CD14-positive monocyte (primary cell): Measurements from ENCODE around the gene ATP6V1D. TPM values are rescaled to one million over a fixed set of nuclear protein-coding genes. Genes with fewer than 3 reads are reported as not detected.
"Not testable (repeated sequence)": the region's sequence is repeated elsewhere in the genome, so short reads cannot be mapped to it uniquely, and the experiment has no call there.

Experiments used
- DNase-seq, 3 donors: peaks; one replicate each; pipeline ENCODE4 v3.0.0-alpha.2; 2011 to 2022
- H2AFZ ChIP-seq: 2 replicates; pipeline ENCODE4 v1.6.0; 2012; ENCODE audit warnings: mild to moderate bottlenecking, low read depth, low read length, inconsistent platforms; ENCODE audit not compliant: insufficient read depth, poor library complexity, severe bottlenecking
- H3K27ac ChIP-seq, 2 donors: 1 replicate in 1 of 2; 2 replicates in 1 of 2; pipeline ENCODE4 v1.5.1; 2012 to 2013; ENCODE audit warnings: low read length in 2 of 2, control low read depth in 1 of 2, inconsistent platforms in 1 of 2, low read depth in 1 of 2, mild to moderate bottlenecking in 1 of 2
- H3K27me3 ChIP-seq, 2 donors: one replicate each; pipeline versions ENCODE4 v1.6.0 to v1.6.1; 2011 to 2013; ENCODE audit warnings: low read length in 2 of 2; ENCODE audit not compliant: control insufficient read depth in 2 of 2, insufficient read depth in 2 of 2
- H3K36me3 ChIP-seq, 2 donors: replicated peaks in 1 of 2; 1 replicate in 1 of 2; 2 replicates in 1 of 2; pipeline versions ENCODE4 v1.5.1 to v1.6.1; 2012 to 2013; ENCODE audit warnings: low read length in 2 of 2, control low read depth in 1 of 2, inconsistent platforms in 1 of 2, mild to moderate bottlenecking in 1 of 2; ENCODE audit not compliant: insufficient read depth in 2 of 2, control insufficient read depth in 1 of 2
- H3K4me1 ChIP-seq, 2 donors: 1 replicate in 1 of 2; 2 replicates in 1 of 2; pipeline versions ENCODE4 v1.5.1 to v1.6.1; 2012 to 2013; ENCODE audit warnings: low read length in 2 of 2, control low read depth in 1 of 2, inconsistent platforms in 1 of 2, mild to moderate bottlenecking in 1 of 2, moderate library complexity in 1 of 2; ENCODE audit not compliant: insufficient read depth in 2 of 2, control insufficient read depth in 1 of 2
- H3K4me2 ChIP-seq: replicated peaks from 2 replicates; pipeline ENCODE3; 2012; ENCODE audit warnings: low read length, moderate library complexity, mild to moderate bottlenecking; ENCODE audit not compliant: poor library complexity, severe bottlenecking; ENCODE audit errors: extremely low read depth
- H3K4me3 ChIP-seq, 3 experiments: fragments of 200-600 bp in 1 of 3; sonication (generic) in 1 of 3; replicated peaks in 1 of 3; 1 replicate in 2 of 3; 2 replicates in 1 of 3; pipeline ENCODE4 v1.5.1; 2011 to 2013; ENCODE audit warnings: low read length in 3 of 3, mild to moderate bottlenecking in 3 of 3, control low read depth in 2 of 3, low read depth in 2 of 3, inconsistent platforms in 1 of 3, moderate library complexity in 1 of 3
- H3K79me2 ChIP-seq: 2 replicates; pipeline ENCODE4 v1.6.0; 2012; ENCODE audit warnings: mild to moderate bottlenecking, control low read depth, inconsistent platforms, low read length, moderate library complexity; ENCODE audit not compliant: insufficient read depth
- H3K9ac ChIP-seq: 2 replicates; pipeline ENCODE4 v1.6.0; 2017; ENCODE audit warnings: low read length, mild to moderate bottlenecking; ENCODE audit not compliant: insufficient read depth, poor library complexity, severe bottlenecking
- H3K9me3 ChIP-seq, 2 donors: replicated peaks in 1 of 2; 1 replicate in 1 of 2; 2 replicates in 1 of 2; pipeline versions ENCODE4 v1.5.1 to v1.6.1; 2012 to 2013; ENCODE audit warnings: low read length in 2 of 2, control low read depth in 1 of 2; ENCODE audit not compliant: control insufficient read depth in 1 of 2, insufficient read depth in 1 of 2
- H4K20me1 ChIP-seq: 2 replicates; pipeline ENCODE4 v1.6.0; 2012; ENCODE audit warnings: mild to moderate bottlenecking, low read length, control low read depth, moderate library complexity; ENCODE audit not compliant: insufficient read depth
- H3K27ac Mint-ChIP-seq, 7 donors: one replicate each; pipeline ENCODE4 v1.8.0; 2020; ENCODE audit warnings: mild to moderate bottlenecking in 7 of 7, mixed read lengths in 7 of 7, moderate library complexity in 6 of 7, inconsistent platforms in 2 of 7
- H3K27me3 Mint-ChIP-seq, 3 donors: one replicate each; pipeline ENCODE4 v1.8.0; 2021 to 2022; ENCODE audit warnings: low read depth in 3 of 3, mild to moderate bottlenecking in 3 of 3, mixed read lengths in 3 of 3, moderate library complexity in 3 of 3, inconsistent platforms in 1 of 3
- H3K36me3 Mint-ChIP-seq, 2 donors: one replicate each; pipeline ENCODE4 v1.8.0; 2020; ENCODE audit warnings: mixed read lengths in 2 of 2, inconsistent platforms in 1 of 2, mild to moderate bottlenecking in 1 of 2
- H3K4me1 Mint-ChIP-seq: one replicate; pipeline ENCODE4 v1.8.0; 2020; ENCODE audit warnings: mild to moderate bottlenecking, mixed read lengths
- H3K4me3 Mint-ChIP-seq, 2 donors: one replicate each; pipeline ENCODE4 v1.8.0; 2020; ENCODE audit warnings: mild to moderate bottlenecking in 2 of 2, mixed read lengths in 2 of 2, moderate library complexity in 1 of 2
- H3K9me3 Mint-ChIP-seq, 7 donors: one replicate each; pipeline ENCODE4 v1.8.0; 2020 to 2022; ENCODE audit warnings: mixed read lengths in 7 of 7, mild to moderate bottlenecking in 6 of 7, moderate library complexity in 6 of 7, inconsistent platforms in 2 of 7
- CTCF ChIP-seq: fragments of 200-600 bp; IDR thresholded peaks from one replicate; pipeline ENCODE4 v1.8.0; 2022; ENCODE audit warnings: antibody characterized with exemption, mild to moderate bottlenecking
- WGBS: methylation state at CpG from one replicate; pipeline ENCODE4 v1.1.5; 2013; ENCODE audit warnings: missing lambda C conversion rate; ENCODE audit not compliant: insufficient coverage; 5-methylcytosine and 5-hydroxymethylcytosine counted together
- intact Hi-C, 2 donors: fragments of 100-400 bp; cut with micrococcal nuclease; formaldehyde crosslinking; loops; one replicate each; pipeline versions ENCODE4 v1.15.0 to v1.15.1; 2023
- polyA plus RNA-seq, 3 donors: library from polyadenylated mRNA; depleted of rRNA in 1 of 3; unstranded in 2 of 3; stranded (reverse) in 1 of 3; fragments of 300-500 nt in 2 of 3; fragments of >200 nt in 1 of 3; fragmentation: Illumina TruSeq in 2 of 3; gene quantifications; 1 replicate in 2 of 3; 2 replicates in 1 of 3; pipeline ENCODE4 v1.2.3, GENCODE V29; 2012 to 2021

ATP6V1D gene
- polyA plus RNA-seq, 3 donors, result 18.4 to 122 (median 94.1) TPM

GRCh38 chr14:67345583-67345982, 14.0 kb downstream of the ATP6V1D start:
- Histone ChIP-seq H4K20me1 (no peaks in the 10 kb centered on the region), H3K36me3 (peaks cover 80 to 84% of the 10 kb centered on the region in 2 donors), H2AFZ (no peak overlapping the region), H3K27me3 (no peaks in the 10 kb centered on the region), H3K4me1 (no peaks in the 10 kb centered on the region), H3K79me2 (no peaks in the 10 kb centered on the region), H3K27ac (no peak overlapping the region), H3K4me2 (no peak overlapping the region), H3K9ac (no peak overlapping the region), H3K4me3 (no peak overlapping the region), H3K9me3 (no peaks in the 10 kb centered on the region)
- TF ChIP-seq CTCF, result no peak
- no peak overlapping the region for H3K27ac Mint-ChIP-seq
- no peaks in the 10 kb centered on the region for H3K4me1 Mint-ChIP-seq
- DNase-seq, result no peak
- H3K27me3 Mint-ChIP-seq, result peaks cover 0 to 2% (median 1%) of the 10 kb centered on the region in 3 donors
- H3K4me3 Mint-ChIP-seq, result no peak overlapping the region
- peaks cover 0 to 5% (median 0%) of the 10 kb centered on the region in 7 donors for H3K9me3 Mint-ChIP-seq
- intact Hi-C loops, result no loop called here
- H3K36me3 Mint-ChIP-seq, result peaks cover 69 to 94% of the 10 kb centered on the region in 2 donors

GRCh38 chr14:67343601-67344230, 15.9 kb downstream of the ATP6V1D start:
- Histone ChIP-seq H3K79me2 (no peaks in the 10 kb centered on the region), H3K4me3 (no peak overlapping the region), H3K9ac (no peak overlapping the region), H3K27ac (no peak overlapping the region), H4K20me1 (no peaks in the 10 kb centered on the region), H3K4me1 (no peaks in the 10 kb centered on the region), H3K9me3 (no peaks in the 10 kb centered on the region), H3K36me3 (peaks cover 79 to 84% of the 10 kb centered on the region in 2 donors), H3K27me3 (no peaks in the 10 kb centered on the region), H3K4me2 (no peak overlapping the region), H2AFZ (no peak overlapping the region)
- no peak for DNase-seq
- Mint-ChIP-seq H3K36me3 (peaks cover 68 to 92% of the 10 kb centered on the region in 2 donors), H3K27me3 (peaks cover 0 to 2% (median 1%) of the 10 kb centered on the region in 3 donors), H3K9me3 (peaks cover 0 to 5% (median 0%) of the 10 kb centered on the region in 7 donors), H3K27ac (peak overlapping the region in 1 of 7 donors; percentile 26), H3K4me3 (no peak overlapping the region), H3K4me1 (no peaks in the 10 kb centered on the region)
- no CpG with 5 or more reads among the region's 4 CpGs for WGBS
- TF ChIP-seq CTCF, result no peak
- intact Hi-C loops, result no loop called here

GRCh38 chr14:67341231-67341630, 18.4 kb downstream of the ATP6V1D start:
- 100% methylated on average over 4 of the region's 31 CpGs for WGBS
- H3K27me3 Mint-ChIP-seq, H3K9ac ChIP-seq, DNase-seq, H3K4me3 Mint-ChIP-seq, intact Hi-C loops, H3K4me2 ChIP-seq, H3K27ac ChIP-seq, H3K4me1 Mint-ChIP-seq, H4K20me1 ChIP-seq, H3K27me3 ChIP-seq, H3K9me3 Mint-ChIP-seq, H3K4me1 ChIP-seq, H3K4me3 ChIP-seq, H3K79me2 ChIP-seq, H2AFZ ChIP-seq, H3K27ac Mint-ChIP-seq, H3K9me3 ChIP-seq: not testable (repeated sequence)
- H3K36me3 Mint-ChIP-seq, result peaks cover 71 to 88% of the 10 kb centered on the region in 2 donors
- H3K36me3 ChIP-seq, result peaks cover 79 to 84% of the 10 kb centered on the region in 2 donors
